Small intestine (tissue), 7 donors: Measurements from ENCODE around the gene CEP83. TPM values are rescaled to one million over a fixed set of nuclear protein-coding genes. Genes with fewer than 3 reads are reported as not detected.

Source experiments
- DNase-seq, 2 donors: peaks; one replicate each; pipeline versions ENCODE4 v3.0.0 to v3.0.0-alpha.2; 2013
- FAIRE-seq: peaks from 2 replicates; lab custom pipeline; 2012; peaks lifted over from hg19 to GRCh38; lab: Jason Lieb, UNC
- H3K27ac ChIP-seq, 3 donors: one replicate each; pipeline ENCODE4 v1.5.1; 2013; ENCODE audit warnings: low read length in 2 of 3, mild to moderate bottlenecking in 2 of 3, control low read depth in 1 of 3, inconsistent platforms in 1 of 3, low read depth in 1 of 3, moderate library complexity in 1 of 3
- H3K27me3 ChIP-seq, 3 donors: one replicate each; pipeline ENCODE4 v1.6.1; 2013; ENCODE audit warnings: low read length in 3 of 3, inconsistent platforms in 1 of 3; ENCODE audit not compliant: control insufficient read depth in 3 of 3, insufficient read depth in 3 of 3
- H3K36me3 ChIP-seq, 3 donors: one replicate each; pipeline ENCODE4 v1.6.1; 2013; ENCODE audit warnings: low read length in 3 of 3, inconsistent platforms in 1 of 3, low read depth in 1 of 3, mild to moderate bottlenecking in 1 of 3, moderate library complexity in 1 of 3; ENCODE audit not compliant: control insufficient read depth in 3 of 3, insufficient read depth in 2 of 3
- H3K4me1 ChIP-seq, 3 donors: one replicate each; pipeline ENCODE4 v1.6.1; 2013; ENCODE audit warnings: low read length in 2 of 3, inconsistent platforms in 1 of 3, low read depth in 1 of 3, mild to moderate bottlenecking in 1 of 3, moderate library complexity in 1 of 3; ENCODE audit not compliant: control insufficient read depth in 3 of 3, insufficient read depth in 2 of 3
- H3K4me3 ChIP-seq, 3 donors: one replicate each; pipeline ENCODE4 v1.5.1; 2013; ENCODE audit warnings: low read length in 3 of 3, control low read depth in 1 of 3, inconsistent platforms in 1 of 3, low read depth in 1 of 3, mild to moderate bottlenecking in 1 of 3, moderate library complexity in 1 of 3
- H3K9me3 ChIP-seq, 2 donors: one replicate each; pipeline ENCODE4 v1.6.1; 2013; ENCODE audit warnings: low read depth in 1 of 2, low read length in 1 of 2; ENCODE audit not compliant: control insufficient read depth in 2 of 2, insufficient read depth in 1 of 2
- WGBS, 3 donors: extraction: QIAGEN DNeasy Blood & Tissue Kit; methylation state at CpG; one replicate each; pipeline ENCODE4 v1.1.7; 2013; 5-methylcytosine and 5-hydroxymethylcytosine counted together
- polyA plus RNA-seq, 4 donors: library from polyadenylated mRNA; stranded (reverse) in 3 of 4; unstranded in 1 of 4; fragments of 200-250 nt in 3 of 4; fragments of 120-200 nt in 1 of 4; gene quantifications; one replicate each; pipeline versions ENCODE4 v1.2.1 to v1.2.3, GENCODE V29; 2013
- donor health status: healthy with polysubstance abuse.
- donor health status: control.
- donor health status: control.
- donor health status: Bipolar disorder and iron deficiency.
- donor health status: healthy.

The CEP83 gene
- polyA plus RNA-seq, 4 donors = 3.8 to 17.3 (median 6.1) TPM

- Histone ChIP-seq H3K9me3 (peaks cover 3 to 35% of the 10 kb centered on the region in 2 donors), H3K4me3 (no peak overlapping the region), H3K36me3 (peaks cover 3 to 23% (median 3%) of the 10 kb centered on the region in 3 donors), H3K27me3 (no peaks in the 10 kb centered on the region), H3K4me1 (no peaks in the 10 kb centered on the region), H3K27ac (no peak overlapping the region)
- FAIRE-seq (no peak), DNase-seq (no peak)
- 89 to 99% (median 97%) methylated on average over 1 of the region's 1 CpG for WGBS, 3 donors
Observed at GRCh38 chr12:94353130-94353529, 106.5 kb downstream of the CEP83 start.

- FAIRE-seq = no peak
- DNase-seq = peak; percentile 47 to 76
- H3K27ac ChIP-seq = no peak overlapping the region
- H3K9me3 ChIP-seq = no peaks in the 10 kb centered on the region
- whole genome bisulfite sequencing, 3 donors = 30 to 72% (median 47%) methylated on average over 6 of the region's 6 CpGs
- no peak overlapping the region for H3K4me3 ChIP-seq
- H3K27me3 ChIP-seq = no peaks in the 10 kb centered on the region
- H3K36me3 ChIP-seq = peaks cover 0 to 3% (median 0%) of the 10 kb centered on the region in 3 donors
- peaks cover 0 to 9% (median 2%) of the 10 kb centered on the region in 3 donors for H3K4me1 ChIP-seq
Observed at GRCh38 chr12:94340573-94340972, 119.1 kb downstream of the CEP83 start.

GRCh38 chr12:94338006-94338794 lies 121.5 kb downstream of the CEP83 start:
- Histone ChIP-seq H3K4me1 (peaks cover 0 to 14% (median 2%) of the 10 kb centered on the region in 3 donors), H3K9me3 (no peaks in the 10 kb centered on the region), H3K27me3 (no peaks in the 10 kb centered on the region), H3K27ac (peak overlapping the region in 1 of 3 donors; percentile 83), H3K36me3 (no peaks in the 10 kb centered on the region), H3K4me3 (no peak overlapping the region)
- DNase-seq (peak; percentile 29 to 65), FAIRE-seq (no peak)
- 39 to 77% (median 49%) methylated on average over 4 of the region's 4 CpGs for WGBS, 3 donors

GRCh38 chr12:94336211-94336925 lies 123.3 kb downstream of the CEP83 start:
- FAIRE-seq (no peak), DNase-seq (peak; percentile 7 to 16)
- 64 to 71% (median 64%) methylated on average over 5 of the region's 5 CpGs for WGBS, 3 donors
- peaks cover 0 to 14% (median 2%) of the 10 kb centered on the region in 3 donors for H3K4me1 ChIP-seq
- H3K27ac ChIP-seq = peak overlapping the region in 1 of 3 donors; percentile 83
- H3K9me3 ChIP-seq = no peaks in the 10 kb centered on the region
- no peak overlapping the region for H3K4me3 ChIP-seq
- H3K27me3 ChIP-seq = no peaks in the 10 kb centered on the region
- peaks cover 0 to 2% (median 0%) of the 10 kb centered on the region in 3 donors for H3K36me3 ChIP-seq

GRCh38 chr12:94333396-94333795 lies 126.3 kb downstream of the CEP83 start:
- peaks cover 0 to 10% (median 2%) of the 10 kb centered on the region in 3 donors for H3K4me1 ChIP-seq
- peaks cover 0 to 3% (median 0%) of the 10 kb centered on the region in 3 donors for H3K36me3 ChIP-seq
- H3K27ac ChIP-seq = no peak overlapping the region
- FAIRE-seq (no peak), DNase-seq (no peak)
- no peaks in the 10 kb centered on the region for H3K27me3 ChIP-seq
- no peak overlapping the region for H3K4me3 ChIP-seq
- WGBS, 3 donors = 94 to 97% (median 96%) methylated on average over 3 of the region's 3 CpGs
- H3K9me3 ChIP-seq = no peaks in the 10 kb centered on the region

- Histone ChIP-seq H3K27ac (no peak overlapping the region), H3K4me3 (no peak overlapping the region), H3K27me3 (no peaks in the 10 kb centered on the region), H3K4me1 (peaks cover 0 to 5% (median 0%) of the 10 kb centered on the region in 3 donors), H3K36me3 (peaks cover 0 to 6% (median 3%) of the 10 kb centered on the region in 3 donors), H3K9me3 (no peaks in the 10 kb centered on the region)
- WGBS, 3 donors = 82 to 90% (median 87%) methylated on average over 1 of the region's 1 CpG
- DNase-seq (no peak), FAIRE-seq (no peak)
Observed at GRCh38 chr12:94329366-94329765, 130.3 kb downstream of the CEP83 start.

- Histone ChIP-seq H3K4me3 (no peak overlapping the region), H3K4me1 (no peaks in the 10 kb centered on the region), H3K27ac (no peak overlapping the region), H3K36me3 (peaks cover 3 to 12% (median 3%) of the 10 kb centered on the region in 3 donors), H3K9me3 (peaks cover 2 to 6% of the 10 kb centered on the region in 2 donors), H3K27me3 (no peaks in the 10 kb centered on the region)
- DNase-seq (no peak), FAIRE-seq (no peak)
- WGBS, 3 donors = 85 to 92% (median 87%) methylated on average over 1 of the region's 1 CpG
Observed at GRCh38 chr12:94327809-94328208, 131.9 kb downstream of the CEP83 start.

- Histone ChIP-seq H3K4me1 (no peaks in the 10 kb centered on the region), H3K27me3 (no peaks in the 10 kb centered on the region), H3K27ac (no peak overlapping the region), H3K36me3 (peaks cover 3 to 23% (median 3%) of the 10 kb centered on the region in 3 donors), H3K9me3 (peaks cover 2 to 17% of the 10 kb centered on the region in 2 donors), H3K4me3 (no peak overlapping the region)
- DNase-seq (no peak), FAIRE-seq (no peak)
Observed at GRCh38 chr12:94326727-94327126, 132.9 kb downstream of the CEP83 start.
